OCI-LY1 (cell line): ENCODE measurements around the gene SUSD6.

Experiments used
- H2AFZ ChIP-seq: fragments of 200-600 bp; sonication (generic), shearing (Covaris generic); 2 replicates; pipeline ENCODE4 v1.6.0; 2014; ENCODE audit warnings: antibody characterized with exemption, mild to moderate bottlenecking, low read length
- H3F3A ChIP-seq: fragments of 200-600 bp; sonication (generic), shearing (Covaris generic); 2 replicates; pipeline ENCODE4 v1.6.0; 2014; ENCODE audit warnings: mild to moderate bottlenecking, antibody characterized with exemption, low read length, moderate library complexity; ENCODE audit not compliant: insufficient read depth
- H3K27ac ChIP-seq: fragments of 200-600 bp; sonication (generic); 2 replicates; pipeline ENCODE4 v1.5.1; 2014; ENCODE audit warnings: low read length, mixed run types, mild to moderate bottlenecking, low read depth; ENCODE audit not compliant: poor library complexity, severe bottlenecking
- H3K27me3 ChIP-seq: fragments of 200-600 bp; sonication (generic); 2 replicates; pipeline ENCODE4 v1.6.0; 2014; ENCODE audit warnings: antibody characterized with exemption, mild to moderate bottlenecking, low read length, moderate library complexity; ENCODE audit not compliant: insufficient read depth
- H3K36me3 ChIP-seq: fragments of 200-600 bp; sonication (generic); 2 replicates; pipeline ENCODE4 v1.6.1; 2014; ENCODE audit warnings: mild to moderate bottlenecking, antibody characterized with exemption, low read length, moderate library complexity, mixed read lengths; ENCODE audit not compliant: insufficient read depth
- H3K4me1 ChIP-seq: fragments of 200-600 bp; sonication (generic); 2 replicates; pipeline ENCODE4 v1.5.1; 2014; ENCODE audit warnings: mild to moderate bottlenecking, low read length, moderate library complexity; ENCODE audit not compliant: insufficient read depth, severe bottlenecking
- H3K4me2 ChIP-seq: fragments of 200-600 bp; sonication (generic), shearing (Covaris generic); 2 replicates; pipeline ENCODE4 v1.6.1; 2014; ENCODE audit warnings: low read length
- H3K4me3 ChIP-seq: fragments of 200-600 bp; sonication (generic); 2 replicates; pipeline ENCODE4 v1.5.1; 2014; ENCODE audit warnings: low read length, low read depth, mild to moderate bottlenecking, mixed read lengths; ENCODE audit not compliant: poor library complexity, severe bottlenecking
- H3K79me2 ChIP-seq: fragments of 200-600 bp; shearing (Covaris generic); 2 replicates; pipeline ENCODE4 v1.6.1; 2016; ENCODE audit warnings: mixed run types, low read length, mixed read lengths; ENCODE audit not compliant: insufficient read depth
- H3K9ac ChIP-seq: fragments of 200-600 bp; sonication (generic), shearing (Covaris generic); 2 replicates; pipeline ENCODE4 v1.6.1; 2014; ENCODE audit warnings: mild to moderate bottlenecking, low read length, mixed read lengths
- H3K9me2 ChIP-seq: fragments of 200-600 bp; sonication (generic), shearing (Covaris generic); 2 replicates; pipeline ENCODE4 v1.6.1; 2014; ENCODE audit warnings: low read depth, mild to moderate bottlenecking, low read length, mixed read lengths
- H3K9me3 ChIP-seq: fragments of 200-600 bp; shearing (Covaris generic); 2 replicates; pipeline ENCODE4 v1.6.1; 2014; ENCODE audit warnings: low read length, mixed read lengths
- H4K20me1 ChIP-seq: fragments of 200-600 bp; sonication (generic), shearing (Covaris generic); 2 replicates; pipeline ENCODE4 v1.6.0; 2016; ENCODE audit warnings: mild to moderate bottlenecking, low read length; ENCODE audit not compliant: insufficient read depth
- EZH2 ChIP-seq: fragments of 200-600 bp; sonication (generic), shearing (Covaris generic); IDR thresholded peaks from 2 replicates; pipeline ENCODE4 v1.8.0; 2017; ENCODE audit warnings: borderline replicate concordance, mixed run types, mild to moderate bottlenecking, antibody characterized with exemption, low read length, moderate library complexity, mixed read lengths
- TF ChIP-seq, protein P1 (sequence below): fragments of 200-600 bp; sonication (generic), shearing (Covaris generic); IDR thresholded peaks from 2 replicates; pipeline ENCODE4 v1.5.1; 2017; ENCODE audit warnings: mild to moderate bottlenecking, antibody characterized with exemption, low read length, moderate library complexity, mixed read lengths

Gene SUSD6

DNA sequence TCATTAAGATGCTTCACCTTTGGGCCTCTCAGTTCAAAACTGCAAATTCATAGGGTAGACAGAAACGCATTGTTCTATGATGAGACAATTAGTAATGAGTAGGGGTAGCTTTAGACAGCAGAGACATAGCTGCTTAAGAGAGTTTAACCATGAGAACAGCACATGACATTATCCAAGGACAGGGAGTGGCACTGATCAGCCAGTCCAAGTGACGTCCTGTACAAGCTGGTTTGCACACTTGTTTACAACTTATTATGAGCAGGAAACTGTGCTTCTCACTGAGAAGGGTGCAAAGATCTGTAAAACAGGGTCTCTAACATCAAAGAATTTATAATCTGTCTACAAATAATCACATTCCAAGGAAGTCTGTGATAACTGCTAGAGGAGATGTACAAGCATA is 144.4 kb downstream of the SUSD6 start:
- H3K4me2 ChIP-seq, result no peak overlapping the region
- no peak overlapping the region for H3K9ac ChIP-seq
- no peaks in the 10 kb centered on the region for H3K9me3 ChIP-seq
- H3F3A ChIP-seq, result no peaks in the 10 kb centered on the region
- peaks cover 6% of the 10 kb centered on the region for H3K4me1 ChIP-seq
- H4K20me1 ChIP-seq, result no peaks in the 10 kb centered on the region
- no peak for TF ChIP-seq EZH2
- TF ChIP-seq, protein P1, sequence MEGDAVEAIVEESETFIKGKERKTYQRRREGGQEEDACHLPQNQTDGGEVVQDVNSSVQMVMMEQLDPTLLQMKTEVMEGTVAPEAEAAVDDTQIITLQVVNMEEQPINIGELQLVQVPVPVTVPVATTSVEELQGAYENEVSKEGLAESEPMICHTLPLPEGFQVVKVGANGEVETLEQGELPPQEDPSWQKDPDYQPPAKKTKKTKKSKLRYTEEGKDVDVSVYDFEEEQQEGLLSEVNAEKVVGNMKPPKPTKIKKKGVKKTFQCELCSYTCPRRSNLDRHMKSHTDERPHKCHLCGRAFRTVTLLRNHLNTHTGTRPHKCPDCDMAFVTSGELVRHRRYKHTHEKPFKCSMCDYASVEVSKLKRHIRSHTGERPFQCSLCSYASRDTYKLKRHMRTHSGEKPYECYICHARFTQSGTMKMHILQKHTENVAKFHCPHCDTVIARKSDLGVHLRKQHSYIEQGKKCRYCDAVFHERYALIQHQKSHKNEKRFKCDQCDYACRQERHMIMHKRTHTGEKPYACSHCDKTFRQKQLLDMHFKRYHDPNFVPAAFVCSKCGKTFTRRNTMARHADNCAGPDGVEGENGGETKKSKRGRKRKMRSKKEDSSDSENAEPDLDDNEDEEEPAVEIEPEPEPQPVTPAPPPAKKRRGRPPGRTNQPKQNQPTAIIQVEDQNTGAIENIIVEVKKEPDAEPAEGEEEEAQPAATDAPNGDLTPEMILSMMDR, result no peak
- no peak overlapping the region for H2AFZ ChIP-seq
- H3K36me3 ChIP-seq, result no peaks in the 10 kb centered on the region
- H3K27me3 ChIP-seq, result no peaks in the 10 kb centered on the region
- H3K79me2 ChIP-seq, result no peaks in the 10 kb centered on the region
- no peaks in the 10 kb centered on the region for H3K9me2 ChIP-seq
- H3K27ac ChIP-seq, result no peak overlapping the region
- no peak overlapping the region for H3K4me3 ChIP-seq

DNA sequence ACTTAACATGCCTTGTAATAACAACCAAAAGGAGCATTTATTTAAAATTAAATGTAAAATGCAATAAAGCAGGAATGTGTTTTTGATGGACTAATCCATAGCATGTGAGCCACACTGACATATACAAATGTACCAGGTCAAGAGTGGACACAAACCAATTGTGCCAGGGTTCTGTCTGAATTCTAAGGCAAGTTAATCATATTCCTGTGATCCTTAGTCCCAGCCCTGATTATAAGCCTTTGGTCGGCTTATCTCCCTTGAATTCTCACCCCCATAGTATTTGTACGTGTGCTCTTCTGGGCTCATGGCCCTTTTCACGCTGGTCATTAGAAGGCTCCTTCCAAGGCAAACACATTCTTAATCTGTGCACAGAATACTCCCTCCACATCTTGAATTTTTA is 144.9 kb downstream of the SUSD6 start:
- Histone ChIP-seq H3F3A (no peaks in the 10 kb centered on the region), H3K4me3 (no peak overlapping the region), H3K36me3 (no peaks in the 10 kb centered on the region), H3K9me2 (no peaks in the 10 kb centered on the region), H3K4me1 (peaks cover 6% of the 10 kb centered on the region), H4K20me1 (no peaks in the 10 kb centered on the region), H3K4me2 (no peak overlapping the region), H3K27ac (no peak overlapping the region), H2AFZ (no peak overlapping the region), H3K79me2 (no peaks in the 10 kb centered on the region), H3K9me3 (no peaks in the 10 kb centered on the region), H3K9ac (no peak overlapping the region), H3K27me3 (no peaks in the 10 kb centered on the region)
- TF ChIP-seq, protein P1, result no peak
- no peak for TF ChIP-seq EZH2

DNA sequence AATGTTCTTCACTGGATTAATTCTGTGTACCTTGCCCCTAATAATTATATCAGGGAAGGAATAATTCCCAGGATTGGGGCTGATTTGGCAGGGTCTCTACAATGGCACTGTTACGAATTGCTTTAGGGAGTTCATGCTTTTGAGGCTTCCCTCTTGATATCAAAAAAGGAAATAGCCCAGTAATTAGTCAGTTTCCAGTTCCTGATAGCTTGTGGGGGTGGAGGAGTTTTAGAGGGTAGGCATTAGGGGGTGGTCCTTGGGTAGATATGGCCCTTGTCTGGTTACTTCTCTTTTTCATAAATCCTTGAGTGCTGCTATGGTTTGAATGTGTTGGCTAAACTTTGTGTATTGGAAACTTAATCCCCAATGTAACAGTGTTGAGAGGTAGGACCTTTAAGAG is 149.4 kb downstream of the SUSD6 start:
- no peak overlapping the region for H3K4me2 ChIP-seq
- no peak overlapping the region for H3K27ac ChIP-seq
- H3K4me3 ChIP-seq, result no peak overlapping the region
- no peaks in the 10 kb centered on the region for H3K9me2 ChIP-seq
- no peaks in the 10 kb centered on the region for H3K27me3 ChIP-seq
- no peaks in the 10 kb centered on the region for H3K79me2 ChIP-seq
- H3K9me3 ChIP-seq, result no peaks in the 10 kb centered on the region
- H3K36me3 ChIP-seq, result no peaks in the 10 kb centered on the region
- no peaks in the 10 kb centered on the region for H4K20me1 ChIP-seq
- no peak overlapping the region for H2AFZ ChIP-seq
- TF ChIP-seq, protein P1, result no peak
- no peak for TF ChIP-seq EZH2
- H3K9ac ChIP-seq, result no peak overlapping the region
- peaks cover 1% of the 10 kb centered on the region for H3K4me1 ChIP-seq
- H3F3A ChIP-seq, result no peaks in the 10 kb centered on the region
